Ectodermal cell (in vitro differentiated cells): Measurements from ENCODE around the gene CMPK1.
"Not testable (repeated sequence)": the region's sequence is repeated elsewhere in the genome, so short reads cannot be mapped to it uniquely, and the experiment has no call there.

Source experiments
- H3K27ac ChIP-seq: 2 replicates; pipeline ENCODE4 v1.7.0; 2013; ENCODE audit warnings: mild to moderate bottlenecking, low read depth, low read length; ENCODE audit not compliant: insufficient read depth, poor library complexity, severe bottlenecking
- H3K27me3 ChIP-seq: 2 replicates; pipeline ENCODE4 v1.7.0; 2013; ENCODE audit warnings: mild to moderate bottlenecking, low read length; ENCODE audit not compliant: insufficient read depth, control insufficient read depth, poor library complexity, severe bottlenecking
- H3K36me3 ChIP-seq: one replicate; pipeline ENCODE4 v1.7.0; 2013; ENCODE audit warnings: low read length; ENCODE audit not compliant: control insufficient read depth, insufficient read depth
- H3K4me1 ChIP-seq: one replicate; pipeline ENCODE4 v1.7.0; 2013; ENCODE audit warnings: low read length; ENCODE audit not compliant: control insufficient read depth, insufficient read depth
- H3K4me3 ChIP-seq: 2 replicates; pipeline ENCODE4 v1.7.0; 2013; ENCODE audit warnings: low read depth, low read length, control low read depth; ENCODE audit not compliant: insufficient read depth
- H3K9me3 ChIP-seq: 2 replicates; pipeline ENCODE4 v1.7.0; 2013; ENCODE audit warnings: mild to moderate bottlenecking, low read length, moderate library complexity; ENCODE audit not compliant: control insufficient read depth
- WGBS, 2 experiments: methylation state at CpG; one replicate each; pipeline ENCODE4 v1.1.7; 2013; ENCODE audit warnings: missing lambda C conversion rate in 2 of 2; 5-methylcytosine and 5-hydroxymethylcytosine counted together

CMPK1 gene

GRCh38 chr1:47337350-47337749, 3.8 kb downstream of the CMPK1 start:
- no peak overlapping the region for H3K27ac ChIP-seq
- WGBS, 2 experiments: 85 to 90% methylated on average over 6 of the region's 6 CpGs

GRCh38 chr1:47338249-47339077, 4.9 kb downstream of the CMPK1 start:
- Histone ChIP-seq H3K36me3 (no peaks in the 10 kb centered on the region), H3K27ac (no peak overlapping the region), H3K4me3 (no peak overlapping the region), H3K9me3 (no peaks in the 10 kb centered on the region), H3K4me1 (peaks cover 7% of the 10 kb centered on the region), H3K27me3 (no peaks in the 10 kb centered on the region)

More at GRCh38 chr1:47337350-47337749, 3.8 kb downstream of the CMPK1 start:
- Histone ChIP-seq H3K27me3 (no peaks in the 10 kb centered on the region), H3K4me1 (peaks cover 13% of the 10 kb centered on the region), H3K36me3 (no peaks in the 10 kb centered on the region), H3K4me3 (no peak overlapping the region), H3K9me3 (no peaks in the 10 kb centered on the region)

DNA sequence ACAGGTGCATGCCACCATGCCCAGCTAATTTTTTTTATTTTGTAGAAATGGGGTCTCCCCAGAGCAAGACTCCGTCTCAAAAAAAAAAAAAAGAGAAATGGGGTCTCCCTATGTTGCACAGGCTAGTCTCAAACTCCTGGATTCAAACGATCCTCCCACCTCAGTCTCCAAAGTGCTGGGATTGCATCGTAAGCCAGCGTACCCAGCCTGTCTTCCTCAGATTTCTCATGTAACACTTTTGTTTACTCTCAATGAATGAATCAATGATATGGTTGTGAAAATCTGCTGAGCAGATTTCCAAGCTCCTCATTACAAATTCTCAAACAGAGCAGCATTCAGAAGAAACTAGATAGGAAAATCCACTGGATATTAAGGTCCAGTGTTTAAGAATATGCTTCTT, 6.6 kb downstream of the CMPK1 start:
- no peak overlapping the region for H3K27ac ChIP-seq
- H3K36me3 ChIP-seq: no peaks in the 10 kb centered on the region
- H3K4me1 ChIP-seq: peaks cover under 1% of the 10 kb centered on the region
- H3K4me3 ChIP-seq: no peak overlapping the region
- 86 to 94% methylated on average over 4 of the region's 4 CpGs for WGBS, 2 experiments
- H3K27me3 ChIP-seq: no peaks in the 10 kb centered on the region
- no peaks in the 10 kb centered on the region for H3K9me3 ChIP-seq

DNA sequence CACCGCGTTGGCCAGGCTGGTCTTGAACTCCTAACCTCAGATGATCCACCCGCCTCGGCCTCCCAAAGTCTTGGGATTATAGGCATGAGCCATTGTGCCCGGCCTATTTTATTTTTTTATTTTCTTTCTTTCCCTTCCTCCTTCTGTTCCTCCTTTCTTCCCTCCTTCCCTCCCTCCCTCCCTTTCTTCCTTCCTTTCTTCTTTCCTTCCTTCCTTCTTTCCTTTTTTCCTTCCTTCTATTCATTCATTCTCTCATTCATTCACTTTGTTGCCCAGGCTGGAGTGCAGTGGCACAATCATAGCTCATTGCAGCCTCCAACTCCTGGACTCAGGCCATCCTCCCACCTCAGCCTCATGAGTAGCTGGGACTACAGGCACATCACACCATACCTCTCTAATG, 13.4 kb downstream of the CMPK1 start:
- H3K4me3 ChIP-seq, H3K27ac ChIP-seq, H3K9me3 ChIP-seq, H3K36me3 ChIP-seq, H3K4me1 ChIP-seq, H3K27me3 ChIP-seq: not testable (repeated sequence)
- 95 to 96% methylated on average over 5 of the region's 5 CpGs for WGBS, 2 experiments

DNA sequence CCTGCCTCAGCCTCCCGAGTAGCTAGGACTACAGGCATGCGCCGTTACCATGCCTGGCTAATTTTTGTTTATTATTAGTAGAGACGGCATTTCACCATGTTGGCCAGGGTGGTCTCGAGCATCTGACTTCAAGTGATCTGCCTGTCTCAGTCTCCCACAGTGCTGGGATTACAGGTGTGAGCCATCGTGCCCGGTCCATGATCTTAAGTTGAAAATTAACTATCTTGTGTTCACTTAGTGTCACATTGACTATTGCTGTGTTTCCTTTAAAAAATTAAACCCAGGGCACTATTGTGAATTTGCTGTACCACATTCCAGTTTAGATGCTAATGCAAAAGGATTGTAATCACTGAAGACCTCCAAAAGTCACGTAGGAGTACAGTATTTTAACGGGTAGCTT, 14.1 kb downstream of the CMPK1 start:
- no peaks in the 10 kb centered on the region for H3K27me3 ChIP-seq
- no peak overlapping the region for H3K27ac ChIP-seq
- no peaks in the 10 kb centered on the region for H3K9me3 ChIP-seq
- no peak overlapping the region for H3K4me3 ChIP-seq
- WGBS, 2 experiments: 91 to 95% methylated on average over 9 of the region's 9 CpGs
- H3K36me3 ChIP-seq: no peaks in the 10 kb centered on the region
- H3K4me1 ChIP-seq: no peaks in the 10 kb centered on the region

GRCh38 chr1:47348246-47348645, 14.7 kb downstream of the CMPK1 start:
- Histone ChIP-seq H3K9me3 (no peaks in the 10 kb centered on the region), H3K36me3 (no peaks in the 10 kb centered on the region), H3K4me3 (no peak overlapping the region), H3K27ac (no peak overlapping the region), H3K27me3 (no peaks in the 10 kb centered on the region), H3K4me1 (no peaks in the 10 kb centered on the region)
- WGBS, 2 experiments: 95 to 97% methylated on average over 1 of the region's 1 CpG

DNA sequence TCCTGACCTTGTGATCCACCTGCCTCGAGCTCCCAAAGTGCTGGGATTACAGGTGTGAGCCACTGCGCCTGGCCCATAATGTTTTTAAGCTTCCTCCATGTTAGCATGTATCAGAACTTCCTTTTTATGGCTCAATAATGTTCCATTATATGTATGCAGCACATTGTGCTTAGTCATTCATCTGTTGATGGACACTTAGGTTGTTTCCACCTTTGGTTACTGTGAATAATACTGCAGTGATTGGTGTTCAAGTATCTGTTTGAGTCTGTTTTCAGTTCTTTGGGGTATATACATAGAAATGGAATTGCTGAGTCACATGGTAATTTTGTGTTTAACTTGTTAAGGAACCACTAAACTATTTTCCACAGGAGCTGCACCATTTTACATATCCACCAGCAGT, 17.7 kb downstream of the CMPK1 start:
- Histone ChIP-seq H3K9me3 (no peaks in the 10 kb centered on the region), H3K27ac (no peak overlapping the region), H3K4me1 (no peaks in the 10 kb centered on the region), H3K36me3 (no peaks in the 10 kb centered on the region), H3K4me3 (no peak overlapping the region), H3K27me3 (no peaks in the 10 kb centered on the region)
- 91 to 93% methylated on average over 2 of the region's 2 CpGs for WGBS, 2 experiments

DNA sequence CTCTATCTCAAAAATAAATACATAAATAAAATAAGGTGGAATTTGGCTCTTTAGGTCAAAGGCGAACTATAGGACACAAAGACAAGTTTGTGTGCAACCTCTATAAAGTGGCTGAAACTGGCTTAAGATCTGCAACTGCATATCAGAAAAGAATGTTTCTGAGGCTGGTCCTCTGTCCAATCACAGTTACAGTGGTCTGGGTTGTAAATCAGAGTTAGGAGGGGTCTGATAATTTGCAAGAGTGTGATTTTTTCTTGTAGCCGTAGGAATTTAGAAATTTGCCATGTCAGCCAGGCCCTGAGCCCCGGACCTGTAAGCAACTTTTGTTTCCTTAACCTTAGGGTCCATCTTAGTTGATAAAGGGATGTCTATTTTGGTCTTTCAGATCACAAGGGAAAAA, 27.8 kb downstream of the CMPK1 start:
- no peaks in the 10 kb centered on the region for H3K9me3 ChIP-seq
- no peaks in the 10 kb centered on the region for H3K4me1 ChIP-seq
- no peak overlapping the region for H3K4me3 ChIP-seq
- WGBS, 2 experiments: 78 to 80% methylated on average over 3 of the region's 3 CpGs
- H3K27ac ChIP-seq: no peak overlapping the region
- H3K36me3 ChIP-seq: no peaks in the 10 kb centered on the region
- H3K27me3 ChIP-seq: no peaks in the 10 kb centered on the region

GRCh38 chr1:47362828-47363227, 29.2 kb downstream of the CMPK1 start:
- Histone ChIP-seq H3K9me3 (no peaks in the 10 kb centered on the region), H3K36me3 (no peaks in the 10 kb centered on the region), H3K27me3 (no peaks in the 10 kb centered on the region), H3K4me1 (no peaks in the 10 kb centered on the region), H3K4me3 (no peak overlapping the region), H3K27ac (no peak overlapping the region)
- 95 to 100% methylated on average over 1 of the region's 1 CpG for WGBS, 2 experiments

GRCh38 chr1:47367651-47368050, 34.1 kb downstream of the CMPK1 start:
- Histone ChIP-seq H3K27me3 (no peaks in the 10 kb centered on the region), H3K27ac (no peak overlapping the region), H3K4me1 (no peaks in the 10 kb centered on the region), H3K36me3 (peaks cover 8% of the 10 kb centered on the region), H3K4me3 (no peak overlapping the region), H3K9me3 (no peaks in the 10 kb centered on the region)
- 94 to 97% methylated on average over 7 of the region's 7 CpGs for WGBS, 2 experiments
